SU-DHL-6 (cell line): ENCODE data around the gene ZNF22.

ENCODE experiments used
- H2AFZ ChIP-seq: fragments of 200-600 bp; sonication (generic); 2 replicates; pipeline ENCODE4 v1.6.1; 2014; ENCODE audit warnings: low read depth, mild to moderate bottlenecking, moderate library complexity, mixed read lengths, antibody characterized with exemption, low read length; ENCODE audit not compliant: severe bottlenecking
- H3F3A ChIP-seq: fragments of 200-600 bp; shearing (Covaris generic); 2 replicates; pipeline ENCODE4 v1.6.0; 2016; ENCODE audit warnings: antibody characterized with exemption, mild to moderate bottlenecking; ENCODE audit not compliant: insufficient read depth
- H3K27ac ChIP-seq: fragments of 200-600 bp; sonication (generic); 2 replicates; pipeline ENCODE4 v1.5.1; 2016; ENCODE audit warnings: low read depth, mild to moderate bottlenecking, low read length, moderate library complexity, mixed read lengths
- H3K27me3 ChIP-seq: fragments of 200-600 bp; sonication (generic), shearing (Covaris generic); 2 replicates; pipeline ENCODE4 v1.6.0; 2014; ENCODE audit warnings: mild to moderate bottlenecking, low read length
- H3K36me3 ChIP-seq: fragments of 200-600 bp; sonication (generic); 2 replicates; pipeline ENCODE4 v1.6.1; 2014; ENCODE audit warnings: mild to moderate bottlenecking, low read length, mixed read lengths
- H3K4me2 ChIP-seq: fragments of 300-600, 200-600 bp; shearing (Covaris generic), sonication (generic); 2 replicates; pipeline ENCODE4 v1.6.0; 2014; ENCODE audit warnings: low read length, low read depth, mild to moderate bottlenecking; ENCODE audit not compliant: poor library complexity, severe bottlenecking
- H3K4me3 ChIP-seq: fragments of 200-600 bp; sonication (generic); 2 replicates; pipeline ENCODE4 v1.5.1; 2014; ENCODE audit warnings: antibody characterized with exemption, low read length, mild to moderate bottlenecking, mixed read lengths; ENCODE audit not compliant: insufficient read depth, poor library complexity, severe bottlenecking
- H3K79me2 ChIP-seq: fragments of 200-600 bp; sonication (generic); 2 replicates; pipeline ENCODE4 v1.6.1; 2014; ENCODE audit warnings: mild to moderate bottlenecking, low read length, moderate library complexity; ENCODE audit not compliant: insufficient read depth
- H3K9ac ChIP-seq: fragments of 200-600 bp; sonication (generic); 2 replicates; pipeline ENCODE4 v1.7.0; 2014; ENCODE audit warnings: mild to moderate bottlenecking, low read length
- H3K9me2 ChIP-seq: fragments of 200-600 bp; sonication (generic); replicated peaks from 2 replicates; pipeline ENCODE4 v1.6.1; 2014; ENCODE audit warnings: low read length; ENCODE audit not compliant: insufficient read depth
- H3K9me3 ChIP-seq: fragments of 200-600 bp; sonication (generic); 2 replicates; pipeline ENCODE4 v1.6.1; 2014; ENCODE audit warnings: low read length, mixed read lengths; ENCODE audit not compliant: insufficient read depth
- H4K20me1 ChIP-seq: fragments of 200-600 bp; sonication (generic); 2 replicates; pipeline ENCODE4 v1.6.1; 2014; ENCODE audit warnings: low read depth, mild to moderate bottlenecking, antibody characterized with exemption, low read length, moderate library complexity, mixed read lengths
- EZH2phosphoT487 ChIP-seq: fragments of 200-600 bp; sonication (generic), shearing (Covaris generic); conservative IDR thresholded peaks from 2 replicates; pipeline ENCODE4 v1.6.1; 2018; ENCODE audit warnings: mild to moderate bottlenecking, antibody characterized with exemption, low read length, moderate library complexity, mixed read lengths
- TF ChIP-seq, protein P1 (sequence below): fragments of 200-600 bp; sonication (generic); IDR thresholded peaks from one replicate; pipeline ENCODE4 v1.5.1; 2017; ENCODE audit warnings: antibody characterized with exemption, mild to moderate bottlenecking, low read length, moderate library complexity; ENCODE audit not compliant: insufficient read depth, poor library complexity, severe bottlenecking

ZNF22 gene

DNA sequence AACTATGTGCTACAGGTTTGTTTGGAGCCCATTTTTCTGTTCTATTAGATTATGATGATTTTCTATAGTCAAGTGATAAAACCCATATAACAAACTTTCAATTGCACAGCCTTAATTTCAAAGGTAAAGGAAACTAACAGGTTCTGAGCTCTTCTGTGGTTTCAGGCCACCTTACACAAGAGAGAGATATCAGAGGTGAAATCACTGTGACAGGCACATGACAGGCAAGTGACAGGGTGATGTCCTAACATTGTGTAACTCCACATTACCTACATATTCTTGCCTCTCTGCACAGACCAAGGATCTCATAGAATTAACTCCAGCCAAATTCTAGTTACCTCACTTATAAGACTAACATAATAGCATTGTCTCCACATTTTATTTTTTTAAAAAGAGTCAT, 35.0 kb downstream of the ZNF22 start:
- H3K4me3 ChIP-seq = no peak overlapping the region
- H3K27me3 ChIP-seq = no peaks in the 10 kb centered on the region
- H4K20me1 ChIP-seq = no peaks in the 10 kb centered on the region
- no peak overlapping the region for H3K4me2 ChIP-seq
- H3K9ac ChIP-seq = no peak overlapping the region
- no peak overlapping the region for H3K27ac ChIP-seq
- no peaks in the 10 kb centered on the region for H3K36me3 ChIP-seq
- no peaks in the 10 kb centered on the region for H3F3A ChIP-seq
- no peaks in the 10 kb centered on the region for H3K9me2 ChIP-seq
- no peaks in the 10 kb centered on the region for H3K79me2 ChIP-seq
- H3K9me3 ChIP-seq = no peaks in the 10 kb centered on the region; the same call in 1 of the 2 replicates
- no peak overlapping the region for H2AFZ ChIP-seq
- TF ChIP-seq EZH2phosphoT487 = no peak
- TF ChIP-seq, protein P1, sequence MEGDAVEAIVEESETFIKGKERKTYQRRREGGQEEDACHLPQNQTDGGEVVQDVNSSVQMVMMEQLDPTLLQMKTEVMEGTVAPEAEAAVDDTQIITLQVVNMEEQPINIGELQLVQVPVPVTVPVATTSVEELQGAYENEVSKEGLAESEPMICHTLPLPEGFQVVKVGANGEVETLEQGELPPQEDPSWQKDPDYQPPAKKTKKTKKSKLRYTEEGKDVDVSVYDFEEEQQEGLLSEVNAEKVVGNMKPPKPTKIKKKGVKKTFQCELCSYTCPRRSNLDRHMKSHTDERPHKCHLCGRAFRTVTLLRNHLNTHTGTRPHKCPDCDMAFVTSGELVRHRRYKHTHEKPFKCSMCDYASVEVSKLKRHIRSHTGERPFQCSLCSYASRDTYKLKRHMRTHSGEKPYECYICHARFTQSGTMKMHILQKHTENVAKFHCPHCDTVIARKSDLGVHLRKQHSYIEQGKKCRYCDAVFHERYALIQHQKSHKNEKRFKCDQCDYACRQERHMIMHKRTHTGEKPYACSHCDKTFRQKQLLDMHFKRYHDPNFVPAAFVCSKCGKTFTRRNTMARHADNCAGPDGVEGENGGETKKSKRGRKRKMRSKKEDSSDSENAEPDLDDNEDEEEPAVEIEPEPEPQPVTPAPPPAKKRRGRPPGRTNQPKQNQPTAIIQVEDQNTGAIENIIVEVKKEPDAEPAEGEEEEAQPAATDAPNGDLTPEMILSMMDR = no peak

DNA sequence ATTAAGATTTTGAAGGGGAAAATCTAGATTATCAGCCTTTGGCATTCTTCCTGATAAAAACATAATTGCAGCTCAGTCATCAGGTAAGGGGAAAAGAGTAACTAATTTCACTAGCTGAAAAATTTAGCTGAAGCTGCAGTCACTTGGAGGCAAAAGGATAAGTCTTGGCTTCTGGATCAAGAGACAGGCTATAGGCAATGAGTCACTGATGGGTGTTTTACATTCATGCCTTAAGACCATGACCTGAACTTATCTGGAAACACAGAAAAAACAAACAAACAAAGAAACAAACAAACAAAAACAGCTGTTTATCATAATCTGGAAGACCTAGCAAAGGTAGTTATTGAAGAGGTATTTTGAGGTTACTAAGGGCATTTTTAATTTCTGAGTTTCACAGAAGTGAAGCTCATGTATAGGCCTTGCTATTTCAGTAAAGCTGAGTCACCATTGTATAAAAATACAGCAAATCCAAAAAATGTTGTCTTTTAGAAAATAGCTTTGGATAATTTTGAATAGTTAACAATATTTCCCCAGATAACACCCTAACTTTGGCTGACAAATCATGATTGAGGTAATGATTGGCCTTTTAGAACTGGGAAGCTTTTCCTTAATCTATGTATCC, 40.3 kb downstream of the ZNF22 start:
- Histone ChIP-seq H4K20me1 (no peaks in the 10 kb centered on the region), H3K9me3 (no peaks in the 10 kb centered on the region), H3K9ac (no peak overlapping the region), H3K4me3 (no peak overlapping the region), H3K9me2 (no peaks in the 10 kb centered on the region), H3K27ac (no peak overlapping the region), H2AFZ (no peak overlapping the region), H3F3A (no peaks in the 10 kb centered on the region), H3K79me2 (no peaks in the 10 kb centered on the region), H3K36me3 (no peaks in the 10 kb centered on the region), H3K4me2 (no peak overlapping the region), H3K27me3 (no peaks in the 10 kb centered on the region)
- TF ChIP-seq, protein P1 = no peak
- TF ChIP-seq EZH2phosphoT487 = no peak

DNA sequence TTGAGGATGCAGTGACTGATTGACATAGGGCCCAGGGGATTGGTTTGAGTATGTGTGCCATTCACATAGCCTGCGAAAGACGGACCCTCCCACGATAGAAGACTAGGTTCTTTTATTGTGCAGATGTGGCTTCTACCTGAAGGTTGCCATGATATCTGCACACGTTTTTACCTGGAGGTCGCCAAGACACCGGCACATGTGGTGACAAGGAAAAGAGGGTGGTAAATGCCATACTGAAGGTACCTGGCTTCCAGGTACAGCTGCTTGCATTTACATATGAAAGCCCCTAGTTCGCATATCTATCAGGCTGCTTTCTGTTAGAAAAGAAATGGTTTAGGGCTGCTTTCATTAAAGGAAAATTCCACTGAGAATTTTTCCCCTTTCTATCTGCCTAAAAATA, 43.6 kb downstream of the ZNF22 start:
- no peak overlapping the region for H2AFZ ChIP-seq
- H3K79me2 ChIP-seq = no peaks in the 10 kb centered on the region
- no peaks in the 10 kb centered on the region for H3K36me3 ChIP-seq
- no peak for TF ChIP-seq EZH2phosphoT487
- TF ChIP-seq, protein P1 = no peak
- H3K27ac ChIP-seq = no peak overlapping the region
- no peaks in the 10 kb centered on the region for H3K9me3 ChIP-seq
- no peak overlapping the region for H3K4me3 ChIP-seq
- H3F3A ChIP-seq = no peaks in the 10 kb centered on the region
- no peak overlapping the region for H3K9ac ChIP-seq
- no peaks in the 10 kb centered on the region for H3K27me3 ChIP-seq
- H3K9me2 ChIP-seq = no peaks in the 10 kb centered on the region
- H4K20me1 ChIP-seq = no peaks in the 10 kb centered on the region
- no peak overlapping the region for H3K4me2 ChIP-seq
